SJCRH30 (cell line): Measurements from ENCODE around the gene MAP3K2. TPM values are rescaled to one million over a fixed set of nuclear protein-coding genes. Genes with fewer than 3 reads are reported as not detected.

ENCODE experiments used
- DNase-seq, 2 experiments: peaks; one replicate each; pipeline ENCODE4 v3.0.0-alpha.2; 2015 to 2020
- H3K27ac ChIP-seq: fragments of 250-450 bp; sonication (Bioruptor Pico); 2 replicates; pipeline ENCODE4 v1.5.1; 2020; ENCODE audit warnings: mild to moderate bottlenecking, moderate library complexity
- H3K27me3 ChIP-seq: fragments of 250-450 bp; sonication (Bioruptor Pico); 2 replicates; pipeline ENCODE4 v1.5.1; 2020; ENCODE audit warnings: mild to moderate bottlenecking, moderate library complexity
- H3K36me3 ChIP-seq: fragments of 250-450 bp; sonication (Bioruptor Pico); 2 replicates; pipeline ENCODE4 v1.5.1; 2020; ENCODE audit warnings: mild to moderate bottlenecking, moderate library complexity
- H3K4me1 ChIP-seq: fragments of 250-450 bp; sonication (Bioruptor Pico); 2 replicates; pipeline ENCODE4 v1.5.1; 2020; ENCODE audit warnings: mild to moderate bottlenecking, moderate library complexity
- H3K4me3 ChIP-seq: fragments of 250-450 bp; sonication (Bioruptor Pico); 2 replicates; pipeline ENCODE4 v1.5.1; 2020; ENCODE audit warnings: mild to moderate bottlenecking, moderate library complexity
- H3K9me3 ChIP-seq: fragments of 250-450 bp; sonication (Bioruptor Pico); replicated peaks from 2 replicates; pipeline ENCODE4 v1.5.1; 2020; ENCODE audit warnings: mild to moderate bottlenecking, moderate library complexity
- total RNA-seq: library from RNA; depleted of rRNA; stranded (reverse); fragments of >200 nt; shearing (Covaris generic); gene quantifications from 2 replicates; pipeline ENCODE4 v1.2.3, GENCODE V29; 2014

Gene MAP3K2
- total RNA-seq, 1 experiment from 2014 or later: 28.8 TPM

GRCh38 chr2:127403460-127403859 lies 15.7 kb upstream of the MAP3K2 start:
- Histone ChIP-seq H3K4me1 (peaks cover 13% of the 10 kb centered on the region; the same call in 1 of the 2 replicates), H3K36me3 (no peaks in the 10 kb centered on the region), H3K27me3 (no peaks in the 10 kb centered on the region), H3K9me3 (no peaks in the 10 kb centered on the region), H3K27ac (no peak overlapping the region), H3K4me3 (no peak overlapping the region)
- DNase-seq: no peak

GRCh38 chr2:127401757-127402695 lies 14.3 kb upstream of the MAP3K2 start:
- peaks cover 20% of the 10 kb centered on the region for H3K4me1 ChIP-seq
- no peak overlapping the region for H3K4me3 ChIP-seq
- no peaks in the 10 kb centered on the region for H3K36me3 ChIP-seq
- H3K9me3 ChIP-seq: no peaks in the 10 kb centered on the region
- H3K27ac ChIP-seq: no peak overlapping the region; the same call in 1 of the 2 replicates
- no peak for DNase-seq
- no peaks in the 10 kb centered on the region for H3K27me3 ChIP-seq

DNA sequence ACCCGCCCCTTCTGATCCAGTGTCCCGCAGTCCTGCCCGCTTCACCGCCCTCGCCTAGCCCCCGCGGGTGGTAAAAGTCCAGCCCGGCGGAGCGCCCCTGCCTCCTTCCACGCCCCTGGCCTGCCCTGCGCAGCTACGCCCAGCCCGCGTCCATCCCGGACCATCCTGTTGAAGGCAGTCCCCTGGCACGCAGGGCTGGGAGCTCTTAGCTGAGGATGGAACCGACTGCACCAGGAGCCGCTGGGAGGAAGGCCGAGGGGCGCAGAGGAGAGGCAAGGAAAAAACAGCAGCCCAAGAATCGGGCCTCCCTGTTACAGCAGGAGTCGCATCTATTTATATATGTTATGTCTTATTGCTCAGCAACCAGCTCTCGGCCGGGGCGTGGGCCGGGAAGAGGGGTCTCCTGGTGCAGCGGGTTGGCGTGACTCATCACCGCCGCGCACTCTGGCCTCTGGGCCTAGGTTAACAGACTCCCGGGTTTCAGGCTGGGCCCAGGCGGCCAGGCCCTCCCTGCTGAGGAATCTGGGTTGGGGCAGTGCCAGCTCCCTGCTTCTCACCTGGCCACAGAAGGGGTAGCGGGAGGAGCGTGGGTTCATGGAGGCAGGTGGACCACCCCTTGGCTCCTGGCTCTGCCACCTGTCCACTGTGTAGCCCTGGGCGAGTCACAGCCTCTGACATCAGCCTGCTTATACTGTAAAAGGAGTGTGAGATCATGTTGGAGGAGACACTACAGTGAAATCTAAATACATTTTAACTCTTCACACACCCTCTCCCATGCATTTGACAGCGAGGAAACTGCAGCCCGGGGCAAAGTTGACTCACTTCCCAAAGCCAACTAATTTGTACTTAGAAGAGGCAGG lies 13.4 kb upstream of the MAP3K2 start:
- peak; percentile 54 to 64 for DNase-seq

DNA sequence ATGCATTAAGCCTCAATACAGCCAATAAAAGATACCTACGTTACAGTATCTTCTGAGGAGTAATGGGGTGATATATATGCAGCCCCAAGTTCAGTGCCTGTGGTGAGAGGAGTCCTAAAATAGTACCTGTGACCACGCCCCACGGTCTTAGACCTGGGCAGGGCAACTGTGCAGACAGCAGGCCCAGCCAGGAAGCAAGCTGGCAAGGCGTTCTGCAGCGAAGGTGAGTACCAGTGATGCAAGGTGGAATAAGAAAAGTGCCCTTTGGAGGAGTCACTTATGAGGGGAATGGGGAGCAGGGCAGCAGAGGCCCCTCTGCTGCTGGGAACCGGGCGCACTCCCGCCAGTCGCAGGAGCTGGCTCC lies 12.7 kb upstream of the MAP3K2 start:
- Histone ChIP-seq H3K9me3 (no peaks in the 10 kb centered on the region), H3K36me3 (no peaks in the 10 kb centered on the region), H3K4me3 (no peak overlapping the region), H3K27ac (no peak overlapping the region), H3K27me3 (no peaks in the 10 kb centered on the region), H3K4me1 (peaks cover 20% of the 10 kb centered on the region)
- DNase-seq: no peak

More for the DNA sequence above, 13.4 kb upstream of the MAP3K2 start:
- no peaks in the 10 kb centered on the region for H3K36me3 ChIP-seq
- H3K27ac ChIP-seq: peak overlapping the region; percentile 19; the same call in 1 of the 2 replicates
- peak overlapping the region; percentile 9; the same call in 1 of the 2 replicates for H3K4me3 ChIP-seq
- no peaks in the 10 kb centered on the region for H3K27me3 ChIP-seq
- H3K9me3 ChIP-seq: no peaks in the 10 kb centered on the region
- H3K4me1 ChIP-seq: peaks cover 20% of the 10 kb centered on the region

DNA sequence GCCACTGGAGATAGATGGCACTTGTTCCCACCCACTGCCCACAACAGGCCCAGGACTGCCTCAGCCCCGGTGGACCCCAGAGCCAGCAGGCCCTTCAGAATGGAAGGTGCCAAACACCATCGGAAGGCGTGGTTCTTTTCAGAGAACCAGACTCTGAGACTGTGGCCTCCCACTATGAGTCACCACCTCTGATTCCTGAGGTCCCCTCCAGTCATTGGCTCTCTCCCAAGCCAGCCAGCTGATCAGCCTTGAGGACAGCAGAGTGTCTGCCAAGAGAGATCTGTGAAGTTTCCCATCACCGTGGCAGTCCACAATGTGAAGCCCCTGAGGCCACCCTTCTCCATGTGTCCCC lies 10.4 kb upstream of the MAP3K2 start:
- no peak overlapping the region for H3K4me3 ChIP-seq
- H3K27ac ChIP-seq: no peak overlapping the region
- no peaks in the 10 kb centered on the region for H3K36me3 ChIP-seq
- DNase-seq: peak; percentile 93 to 94
- no peaks in the 10 kb centered on the region for H3K27me3 ChIP-seq
- no peaks in the 10 kb centered on the region for H3K9me3 ChIP-seq
- H3K4me1 ChIP-seq: peaks cover 20% of the 10 kb centered on the region

GRCh38 chr2:127397568-127398238 lies 9.9 kb upstream of the MAP3K2 start:
- H3K9me3 ChIP-seq: no peaks in the 10 kb centered on the region
- H3K27ac ChIP-seq: no peak overlapping the region
- no peak for DNase-seq
- no peak overlapping the region for H3K4me3 ChIP-seq
- peaks cover 20% of the 10 kb centered on the region for H3K4me1 ChIP-seq
- no peaks in the 10 kb centered on the region for H3K27me3 ChIP-seq
- H3K36me3 ChIP-seq: no peaks in the 10 kb centered on the region

GRCh38 chr2:127394492-127394891 lies 6.7 kb upstream of the MAP3K2 start:
- Histone ChIP-seq H3K9me3 (no peaks in the 10 kb centered on the region), H3K27ac (no peak overlapping the region), H3K36me3 (no peaks in the 10 kb centered on the region), H3K27me3 (no peaks in the 10 kb centered on the region), H3K4me1 (peaks cover 8% of the 10 kb centered on the region), H3K4me3 (no peak overlapping the region)
- DNase-seq: no peak

GRCh38 chr2:127392828-127393578 lies 5.2 kb upstream of the MAP3K2 start:
- Histone ChIP-seq H3K27me3 (no peaks in the 10 kb centered on the region), H3K4me1 (peaks cover 4% of the 10 kb centered on the region), H3K27ac (no peak overlapping the region), H3K4me3 (no peak overlapping the region), H3K9me3 (no peaks in the 10 kb centered on the region), H3K36me3 (no peaks in the 10 kb centered on the region)
- DNase-seq: no peak

GRCh38 chr2:127392133-127392827 lies 4.5 kb upstream of the MAP3K2 start:
- H3K4me1 ChIP-seq: no peaks in the 10 kb centered on the region
- no peaks in the 10 kb centered on the region for H3K36me3 ChIP-seq

GRCh38 chr2:127389778-127390435 lies 2.1 kb upstream of the MAP3K2 start:
- Histone ChIP-seq H3K4me3 (no peak overlapping the region), H3K36me3 (no peaks in the 10 kb centered on the region), H3K4me1 (peaks cover 9% of the 10 kb centered on the region; the same call in 1 of the 2 replicates), H3K27ac (no peak overlapping the region), H3K9me3 (no peaks in the 10 kb centered on the region), H3K27me3 (no peaks in the 10 kb centered on the region)
- DNase-seq: no peak

More at GRCh38 chr2:127392133-127392827, 4.5 kb upstream of the MAP3K2 start:
- H3K27ac ChIP-seq: no peak overlapping the region
- H3K4me3 ChIP-seq: no peak overlapping the region
- no peaks in the 10 kb centered on the region for H3K27me3 ChIP-seq
- no peaks in the 10 kb centered on the region for H3K9me3 ChIP-seq
- no peak for DNase-seq

DNA sequence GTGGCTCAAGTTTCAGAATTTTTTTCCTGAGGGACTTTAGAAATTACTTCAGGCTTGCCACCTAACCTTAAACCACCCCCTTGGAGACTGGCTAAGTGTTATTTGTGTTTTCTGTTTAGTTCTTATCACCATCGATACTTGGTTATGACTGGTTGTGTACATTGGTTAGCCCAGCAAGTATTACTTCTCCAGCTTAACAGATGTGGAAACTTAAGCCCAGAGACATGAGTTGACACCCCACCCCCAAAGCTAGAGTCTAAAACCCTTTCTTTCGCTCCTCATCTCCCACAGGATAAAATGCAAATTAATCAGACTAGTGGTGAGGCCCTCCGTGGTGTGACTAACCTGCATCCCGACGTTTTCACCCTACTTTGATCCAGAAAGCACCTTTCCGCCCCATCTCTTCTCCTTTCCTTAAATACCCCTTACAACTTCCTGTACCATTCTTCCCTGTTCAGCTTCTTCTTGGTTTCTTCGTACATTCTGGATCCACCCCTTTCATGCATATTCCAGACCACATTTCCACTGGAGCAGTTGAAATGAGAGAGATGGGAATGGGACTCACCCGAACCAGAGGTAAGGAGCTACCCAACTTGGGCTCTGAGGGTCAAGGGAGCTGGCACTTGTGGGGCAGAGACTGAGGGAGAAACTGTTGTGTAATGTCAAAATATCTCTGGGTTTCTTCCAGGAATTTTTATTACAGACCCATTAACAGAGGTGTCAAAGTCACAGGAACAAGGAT lies 819 bp upstream of the MAP3K2 start:
- Histone ChIP-seq H3K4me3 (peak overlapping the region; percentile 100), H3K27ac (peak overlapping the region; percentile 30; the same call in 1 of the 2 replicates), H3K9me3 (no peaks in the 10 kb centered on the region), H3K27me3 (no peaks in the 10 kb centered on the region), H3K4me1 (peaks cover 9% of the 10 kb centered on the region; the same call in 1 of the 2 replicates), H3K36me3 (no peaks in the 10 kb centered on the region)
- DNase-seq: no peak

GRCh38 chr2:127386764-127387654 lies 766 bp downstream of the MAP3K2 start:
- Histone ChIP-seq H3K36me3 (no peaks in the 10 kb centered on the region), H3K4me3 (peak overlapping the region; percentile 100), H3K27me3 (no peaks in the 10 kb centered on the region), H3K4me1 (peaks cover 9% of the 10 kb centered on the region; the same call in 1 of the 2 replicates), H3K27ac (peak overlapping the region; percentile 94), H3K9me3 (no peaks in the 10 kb centered on the region)
- DNase-seq: peak; percentile 88 to 89
